Measurements from ENCODE around the gene MED22.

Gene MED22

DNA sequence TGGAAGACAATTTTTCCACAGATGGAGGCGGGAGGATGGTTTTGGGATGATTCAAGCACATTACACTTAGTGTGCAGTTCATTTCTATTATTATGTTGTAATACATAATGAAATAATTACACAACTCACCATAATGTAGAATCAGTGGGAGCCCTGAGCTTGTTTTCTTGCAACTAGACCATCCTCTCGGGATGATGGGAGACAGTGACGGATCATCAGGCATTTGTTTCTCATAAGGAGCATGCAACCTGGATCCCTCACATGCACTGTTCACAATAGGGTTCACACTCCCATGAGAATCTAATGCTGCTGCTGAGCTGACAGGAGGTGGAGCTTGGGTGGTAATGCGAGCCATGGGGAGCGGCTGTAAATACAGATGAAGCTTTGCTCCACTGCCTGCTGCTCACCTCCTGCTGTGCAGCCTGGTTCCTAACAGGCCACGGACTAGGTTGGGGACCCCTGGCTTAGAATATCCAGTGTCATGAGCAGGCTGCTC lies 29.8 kb upstream of the MED22 start:
- in situ Hi-C loops (cut with HindIII; ENCODE audit: low sequenced_read_pairs): loop anchor here (5.0 kb wide), 3 partner anchors 40 to 115 kb away; partner anchors contain the start of gene REXO4

DNA sequence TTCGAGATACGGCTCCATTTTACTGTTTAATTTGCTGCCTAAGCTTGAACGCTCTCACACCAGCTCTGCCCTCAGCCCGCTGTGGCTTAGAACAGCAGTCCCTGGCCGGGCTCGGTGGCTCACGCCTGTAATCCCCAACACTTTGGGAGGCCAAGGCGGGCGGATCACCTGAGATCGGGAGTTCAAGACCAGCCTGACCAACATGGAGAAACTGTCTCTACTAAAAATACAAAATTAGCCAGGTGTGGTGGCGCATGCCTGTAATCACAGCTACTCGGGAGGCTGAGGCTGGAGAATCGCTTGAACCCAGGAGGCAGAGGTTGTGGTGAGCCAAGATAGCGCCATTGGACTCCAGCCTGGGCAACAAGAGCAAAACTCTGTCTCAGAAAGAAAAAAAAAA lies 29.3 kb upstream of the MED22 start:
- in situ Hi-C loops (cut with HindIII; ENCODE audit: low sequenced_read_pairs): loop anchor here (5.0 kb wide), 3 partner anchors 40 to 115 kb away; partner anchors contain the start of gene REXO4

DNA sequence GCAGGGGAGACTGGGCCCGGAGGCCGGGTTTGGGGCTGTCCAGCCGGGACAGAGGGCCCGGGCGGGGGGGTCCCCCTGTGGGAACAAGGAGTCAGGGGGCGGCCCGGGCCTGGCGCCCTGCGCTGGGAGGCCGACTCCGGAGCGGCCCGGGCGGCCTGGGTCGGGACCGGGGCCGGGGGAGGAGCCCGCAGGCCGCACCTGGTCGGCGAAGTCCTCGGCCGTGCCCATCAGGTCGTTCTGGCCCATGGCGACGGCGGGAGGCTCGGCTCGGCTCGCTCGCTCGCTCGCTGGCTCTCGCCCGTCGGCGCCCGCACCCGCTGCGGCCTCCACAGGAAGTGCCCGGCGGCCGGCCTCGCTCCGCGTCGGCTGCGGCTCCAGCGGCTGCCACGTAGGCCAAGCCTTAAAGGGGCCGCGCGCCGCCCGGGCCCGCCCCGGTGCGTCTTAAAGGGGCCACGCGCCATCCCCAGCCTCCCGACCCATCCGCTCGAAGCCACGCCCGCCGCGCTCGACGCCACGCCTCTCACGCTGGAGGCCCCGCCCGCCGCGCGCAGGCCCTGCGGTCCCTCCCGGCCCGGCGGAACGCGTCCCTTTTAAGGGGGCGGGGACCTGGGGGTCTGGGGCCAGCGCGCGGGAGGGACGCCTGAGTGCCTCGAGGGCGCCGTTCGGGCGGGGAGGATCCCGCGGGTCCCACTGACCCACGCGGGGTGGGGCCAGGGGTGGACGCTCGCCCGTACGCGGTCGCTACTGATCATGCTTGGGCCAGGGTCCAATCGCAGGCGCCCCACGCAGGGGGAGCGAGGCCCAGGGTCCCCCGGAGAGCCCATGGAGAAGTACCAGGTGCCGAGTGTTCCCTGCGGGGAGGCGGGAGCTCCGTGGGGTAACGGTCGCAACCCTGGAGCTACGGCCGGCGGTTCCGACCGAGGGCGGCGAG lies 28.1 kb upstream of the MED22 start, which contains the start of the genes STKLD1 and SURF4:
Gene STKLD1 (plus strand): TSS at position 643 of the 931 bp plus-strand sequence. CDS start 108 bp downstream, at position 751.
Gene SURF4 (minus strand): TSS at position 337 of the 931 bp plus-strand sequence. CDS start 91 bp downstream, at position 246.
- in situ Hi-C loops (cut with HindIII; ENCODE audit: low sequenced_read_pairs): loop anchor here (5.0 kb wide), 3 partner anchors 41 to 116 kb away; partner anchors contain the start of gene REXO4

DNA sequence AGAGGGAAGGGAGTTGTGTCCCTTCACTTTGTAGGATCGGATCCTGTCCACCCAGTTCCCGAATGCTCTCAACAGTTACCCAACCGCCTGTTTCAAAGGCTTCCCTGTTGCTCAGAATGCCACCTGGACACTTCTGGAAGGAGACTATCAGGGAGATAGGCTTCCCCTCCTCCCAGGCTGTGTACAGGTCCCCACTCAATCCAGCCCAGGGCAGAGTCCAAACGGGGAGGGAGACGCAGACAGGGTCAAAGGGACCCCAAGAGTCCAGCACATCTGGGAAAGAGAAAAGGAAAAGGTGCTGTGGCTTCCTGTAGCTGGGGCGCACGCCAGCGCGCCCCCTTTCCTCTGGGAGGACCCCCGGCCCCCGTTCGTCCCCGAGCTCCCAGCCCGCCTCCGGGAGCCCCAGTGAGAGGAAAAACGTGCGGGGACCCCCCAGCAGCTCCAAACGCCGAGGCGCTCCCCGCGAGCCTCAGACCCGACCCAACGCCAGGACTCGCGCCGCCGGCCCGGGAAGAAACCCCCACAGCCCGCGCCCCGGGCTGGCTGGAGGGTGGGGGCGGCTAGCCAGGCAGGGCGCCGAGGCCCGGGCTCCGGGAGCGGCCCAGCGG lies 27.3 kb upstream of the MED22 start:
- in situ Hi-C loops (cut with HindIII; ENCODE audit: low sequenced_read_pairs): loop anchor here (5.0 kb wide), 3 partner anchors 42 to 117 kb away; partner anchors contain the start of gene REXO4

DNA sequence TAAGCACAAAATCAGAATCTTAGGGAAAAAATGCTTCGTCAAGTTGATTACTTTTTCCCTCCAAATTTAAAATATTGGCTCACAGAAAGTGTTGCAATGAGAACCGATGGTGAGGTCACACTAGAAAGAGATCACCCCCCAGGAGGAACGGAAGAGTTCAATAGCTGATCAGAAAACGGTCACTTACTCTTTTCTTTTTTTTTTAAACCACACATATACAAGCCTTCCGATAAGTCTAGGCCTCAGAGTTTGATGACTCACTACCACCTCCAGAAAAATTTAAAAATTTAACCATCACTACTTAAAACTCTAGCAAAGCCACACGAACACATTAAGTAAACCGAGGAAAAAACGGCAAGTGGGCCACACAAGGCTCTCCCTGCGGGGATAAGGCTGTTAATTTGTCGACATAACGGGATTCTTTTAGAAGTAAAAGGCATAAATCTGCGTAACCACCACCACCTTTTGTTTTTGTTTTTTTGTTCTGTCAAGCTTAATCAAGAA lies 26.7 kb upstream of the MED22 start:
- in situ Hi-C loops (cut with HindIII; ENCODE audit: low sequenced_read_pairs): loop anchor here (5.0 kb wide), 3 partner anchors 43 to 118 kb away; partner anchors contain the start of gene REXO4

DNA sequence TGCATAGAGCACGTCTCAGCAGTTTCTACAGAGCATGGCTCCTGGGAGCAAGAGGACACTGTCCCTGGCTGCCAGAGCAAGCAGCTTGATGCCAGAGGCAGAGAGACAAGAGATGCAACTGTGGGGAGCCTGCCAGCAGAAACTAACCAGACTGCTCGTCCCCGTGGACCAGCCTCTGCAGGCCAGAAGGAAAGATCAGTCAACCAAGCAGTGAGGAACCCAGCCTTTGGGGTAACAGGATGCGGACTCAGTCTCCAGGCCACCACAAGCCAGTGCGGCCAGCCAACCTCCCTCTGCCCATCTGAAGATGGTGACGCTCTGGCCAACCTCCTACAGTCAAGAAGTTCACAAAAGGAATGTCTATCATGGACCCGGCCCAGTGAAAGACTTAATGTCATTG lies 24.2 kb upstream of the MED22 start:
- in situ Hi-C loops (cut with HindIII; ENCODE audit: low sequenced_read_pairs): no loop called here

DNA sequence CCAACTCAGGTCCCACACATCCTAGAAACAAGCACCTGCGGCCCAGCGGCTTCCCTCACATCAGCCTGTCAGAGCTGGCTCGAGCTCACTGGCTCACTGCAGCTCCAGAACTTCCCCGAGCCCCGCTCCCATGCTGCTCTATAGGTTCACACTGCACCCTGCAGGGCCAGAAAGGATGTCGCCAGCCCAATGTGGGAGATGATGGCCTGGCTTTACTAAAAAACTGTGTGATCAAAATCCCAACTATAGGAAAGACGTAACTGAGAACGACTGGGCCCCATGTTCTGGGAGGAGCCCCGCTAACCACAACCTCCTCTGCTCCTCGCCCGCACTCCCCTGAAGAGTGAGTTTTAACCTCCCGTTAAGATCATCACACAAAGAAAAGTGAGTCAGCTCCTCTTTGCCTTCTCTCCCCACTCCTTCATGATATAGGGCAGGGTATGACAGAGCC lies 23.4 kb upstream of the MED22 start:
- in situ Hi-C loops (cut with HindIII; ENCODE audit: low sequenced_read_pairs): no loop called here

DNA sequence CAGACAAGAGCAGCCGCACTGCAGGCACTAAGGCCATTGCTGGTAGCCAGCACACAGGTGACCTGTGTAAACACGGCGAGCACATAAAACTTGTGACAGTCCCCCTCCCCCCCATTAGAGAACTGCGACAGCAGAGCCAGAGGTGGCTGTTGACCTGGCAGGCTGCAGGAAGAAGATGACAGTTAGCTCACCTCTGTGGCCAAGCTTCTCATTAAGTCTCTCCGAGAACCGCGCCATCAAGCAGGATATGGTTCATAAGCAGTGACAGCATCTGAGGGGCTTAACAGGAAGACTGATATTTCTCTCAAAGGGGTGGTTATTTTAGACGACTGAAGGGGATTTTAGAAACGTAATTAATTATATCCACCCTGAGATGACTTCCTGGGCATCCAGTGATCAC lies 22.8 kb upstream of the MED22 start:
- in situ Hi-C loops (cut with HindIII; ENCODE audit: low sequenced_read_pairs): no loop called here

DNA sequence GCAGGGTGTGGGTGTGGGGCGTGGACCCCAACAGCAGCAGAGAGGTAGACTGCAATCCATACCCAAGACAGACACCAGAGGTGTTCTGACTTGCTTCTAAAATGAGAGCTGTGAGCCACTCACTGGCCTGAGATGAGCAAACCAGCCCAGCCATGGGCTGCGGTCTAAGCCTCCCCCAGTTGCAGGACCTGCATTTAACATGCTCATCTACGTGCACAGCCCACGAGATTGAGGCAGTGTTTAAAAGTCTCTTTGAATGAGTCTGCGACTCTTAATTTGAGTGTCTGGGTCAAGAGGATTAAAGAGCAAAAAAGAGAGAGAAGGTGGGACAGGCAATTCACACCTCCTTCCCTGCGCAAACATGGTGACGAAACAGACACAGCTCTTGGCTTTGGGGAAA lies 22.0 kb upstream of the MED22 start:
- in situ Hi-C loops (cut with HindIII; ENCODE audit: low sequenced_read_pairs): no loop called here

DNA sequence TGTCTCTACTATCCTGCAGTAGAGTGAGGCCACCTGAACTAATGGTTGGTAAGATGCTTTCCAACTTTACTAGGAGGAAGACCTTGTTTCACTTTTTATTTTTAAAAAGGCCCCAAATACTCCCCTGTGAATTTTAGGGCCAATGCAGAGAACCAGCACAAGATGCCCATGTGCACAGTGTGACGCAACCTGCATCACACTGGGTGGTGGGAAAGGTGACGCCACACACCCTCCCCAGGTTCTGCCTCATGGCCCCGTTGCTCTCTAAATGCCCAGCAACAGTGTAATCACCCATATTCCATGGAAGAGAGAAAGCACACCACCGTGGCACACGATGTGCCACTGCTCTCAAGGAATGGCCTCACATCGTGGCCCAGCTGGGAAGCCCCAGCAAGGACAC lies 21.5 kb upstream of the MED22 start:
- in situ Hi-C loops (cut with HindIII; ENCODE audit: low sequenced_read_pairs): no loop called here

DNA sequence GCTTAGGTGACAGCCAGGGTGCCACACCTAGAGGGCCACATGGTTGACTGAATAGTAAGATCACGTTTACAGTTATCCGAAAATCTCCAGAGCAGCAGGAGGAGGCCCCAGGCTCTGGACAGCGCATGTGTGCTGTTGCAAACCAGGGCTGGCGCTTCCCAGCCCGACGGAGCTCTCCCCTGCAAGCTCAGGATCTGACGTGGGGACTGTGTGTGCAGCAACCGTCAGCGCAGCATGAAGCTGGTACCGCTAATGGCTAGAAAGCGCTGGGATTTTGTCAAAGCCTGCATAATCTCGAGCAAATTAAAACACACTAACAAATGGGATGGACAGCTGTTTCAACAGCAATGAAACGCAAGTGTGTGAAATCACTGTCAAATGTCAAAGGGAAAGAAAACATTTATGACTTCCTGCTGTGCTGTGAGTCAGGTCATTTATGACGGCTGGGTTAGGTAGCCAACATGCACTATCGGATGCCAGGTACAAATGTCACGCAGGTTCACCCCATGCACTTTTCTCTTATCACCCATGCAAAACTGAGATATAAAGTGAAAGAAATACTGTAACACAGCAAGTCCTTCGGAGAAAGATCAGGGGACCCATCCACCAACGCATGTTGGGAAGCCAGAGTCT lies 20.4 kb upstream of the MED22 start:
- in situ Hi-C loops (cut with HindIII; ENCODE audit: low sequenced_read_pairs): no loop called here

DNA sequence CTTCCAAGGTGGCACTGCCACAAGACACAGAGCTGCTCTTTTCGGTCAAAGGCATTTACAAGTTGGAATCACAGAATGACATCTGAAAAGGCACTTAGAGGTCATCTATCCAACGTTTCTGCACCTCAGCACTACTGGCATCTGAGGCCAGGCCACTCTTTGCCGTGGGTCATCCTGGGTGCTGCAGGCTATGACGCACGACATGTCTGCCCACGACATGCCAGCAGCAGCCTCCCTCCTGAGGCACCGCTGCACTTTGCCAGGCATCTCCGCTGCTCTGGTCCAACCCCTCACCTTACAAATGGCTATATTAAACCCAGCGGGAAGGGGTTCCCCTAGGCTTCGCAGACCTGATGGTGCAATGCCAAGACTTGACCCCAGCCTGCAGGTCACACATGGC lies 19.8 kb upstream of the MED22 start:
- in situ Hi-C loops (cut with HindIII; ENCODE audit: low sequenced_read_pairs): no loop called here

DNA sequence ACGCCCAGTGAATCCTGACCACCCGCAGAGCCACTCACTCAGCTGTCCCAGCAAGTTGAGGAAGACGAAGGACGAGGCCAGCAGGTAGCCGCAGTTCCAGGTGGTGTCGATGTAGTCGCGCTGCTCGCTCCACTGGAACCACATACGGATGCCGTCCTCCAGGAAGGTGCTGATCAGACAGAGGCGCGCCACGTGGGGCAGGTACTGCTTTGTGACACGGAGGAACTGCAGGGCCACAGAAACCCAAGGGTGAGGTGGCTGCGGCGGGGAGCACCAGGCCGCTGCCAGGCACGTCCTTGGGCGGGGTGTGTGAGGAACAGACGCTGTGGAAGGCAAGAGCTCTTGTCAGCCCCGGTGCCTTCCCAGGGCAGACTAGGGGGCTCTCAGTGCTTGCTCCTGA lies 19.3 kb upstream of the MED22 start:
- in situ Hi-C loops (cut with HindIII; ENCODE audit: low sequenced_read_pairs): no loop called here

DNA sequence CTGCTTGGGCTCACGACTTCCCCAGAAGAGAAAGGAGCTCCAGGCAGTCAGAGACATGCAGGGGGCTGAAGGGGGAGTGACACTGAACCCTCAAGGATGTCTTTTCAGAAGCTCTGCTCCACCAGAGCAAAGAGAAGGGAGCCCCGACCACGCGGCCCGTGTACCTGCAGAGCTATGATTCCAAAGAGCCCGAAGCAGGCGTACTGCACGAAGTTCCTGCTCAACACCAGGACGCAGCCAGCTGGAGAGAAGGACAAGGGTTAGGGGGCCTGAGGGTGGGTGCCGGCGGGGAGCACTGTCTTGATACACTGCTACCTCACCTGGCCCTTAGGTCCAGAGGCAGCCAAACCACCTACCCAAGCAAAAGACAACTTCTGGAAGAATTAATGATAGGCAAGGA lies 18.5 kb upstream of the MED22 start:
- in situ Hi-C loops (cut with HindIII; ENCODE audit: low sequenced_read_pairs): no loop called here

DNA sequence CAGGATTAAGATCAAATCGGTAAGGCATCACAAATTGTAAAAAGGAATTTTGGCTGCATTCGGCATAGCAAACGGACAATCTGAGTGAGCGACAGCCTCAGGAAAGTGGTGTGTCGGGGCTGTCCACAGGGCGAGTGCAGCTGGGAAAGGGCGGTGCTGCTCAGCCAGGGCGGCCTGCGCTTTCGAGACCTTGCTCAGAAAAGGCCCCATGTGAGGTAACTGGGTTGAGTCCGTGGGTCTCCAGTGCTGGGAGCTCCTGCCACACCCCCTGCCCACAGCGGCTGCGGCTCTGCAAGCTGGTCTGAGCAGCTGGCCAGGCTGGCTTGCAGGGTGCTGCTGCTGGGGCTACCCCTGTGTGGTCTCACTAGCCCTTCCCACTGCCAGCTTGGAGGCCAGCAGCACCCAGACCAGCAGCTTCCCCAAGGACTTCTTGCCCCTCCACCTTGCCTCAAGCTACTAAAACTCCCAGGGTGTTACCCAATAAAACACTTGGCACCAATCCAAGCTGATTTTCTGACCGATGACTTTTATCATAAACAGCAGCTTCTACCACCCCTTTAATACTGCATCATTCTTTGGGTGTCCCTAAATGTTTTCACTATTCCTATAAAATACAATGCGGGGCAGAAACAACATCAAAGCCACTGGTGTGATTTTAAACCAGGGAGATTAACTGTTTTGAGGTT lies 14.6 kb upstream of the MED22 start:
- in situ Hi-C loops (cut with HindIII; ENCODE audit: low sequenced_read_pairs): no loop called here

DNA sequence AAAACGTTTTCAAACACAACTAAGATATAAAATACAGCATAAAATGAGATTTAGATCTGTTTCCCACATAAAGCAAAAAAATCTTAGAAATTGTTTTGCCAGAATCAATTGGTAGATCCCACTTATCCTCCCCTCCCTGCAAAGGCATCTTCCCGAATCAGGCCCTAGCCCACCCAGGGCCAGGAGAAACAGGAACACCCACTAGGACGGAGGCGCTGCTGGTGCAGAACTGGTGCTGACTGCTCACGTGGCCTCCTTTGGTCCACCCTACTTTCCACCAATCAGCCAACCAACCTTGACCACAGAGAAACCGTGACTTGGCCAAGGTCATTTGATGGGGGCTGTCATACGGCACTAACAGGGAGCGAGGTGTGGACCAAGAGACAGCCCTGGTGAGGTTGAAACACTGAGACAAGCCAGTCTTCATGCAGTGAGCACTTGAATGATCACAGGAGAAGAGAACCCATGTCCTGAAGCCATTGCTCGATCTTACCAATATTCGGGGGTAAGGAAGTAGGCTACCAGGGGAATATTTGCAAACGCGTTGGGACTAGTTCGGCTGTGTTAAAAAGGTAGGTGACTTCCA lies 13.7 kb upstream of the MED22 start:
- in situ Hi-C loops (cut with HindIII; ENCODE audit: low sequenced_read_pairs): no loop called here

DNA sequence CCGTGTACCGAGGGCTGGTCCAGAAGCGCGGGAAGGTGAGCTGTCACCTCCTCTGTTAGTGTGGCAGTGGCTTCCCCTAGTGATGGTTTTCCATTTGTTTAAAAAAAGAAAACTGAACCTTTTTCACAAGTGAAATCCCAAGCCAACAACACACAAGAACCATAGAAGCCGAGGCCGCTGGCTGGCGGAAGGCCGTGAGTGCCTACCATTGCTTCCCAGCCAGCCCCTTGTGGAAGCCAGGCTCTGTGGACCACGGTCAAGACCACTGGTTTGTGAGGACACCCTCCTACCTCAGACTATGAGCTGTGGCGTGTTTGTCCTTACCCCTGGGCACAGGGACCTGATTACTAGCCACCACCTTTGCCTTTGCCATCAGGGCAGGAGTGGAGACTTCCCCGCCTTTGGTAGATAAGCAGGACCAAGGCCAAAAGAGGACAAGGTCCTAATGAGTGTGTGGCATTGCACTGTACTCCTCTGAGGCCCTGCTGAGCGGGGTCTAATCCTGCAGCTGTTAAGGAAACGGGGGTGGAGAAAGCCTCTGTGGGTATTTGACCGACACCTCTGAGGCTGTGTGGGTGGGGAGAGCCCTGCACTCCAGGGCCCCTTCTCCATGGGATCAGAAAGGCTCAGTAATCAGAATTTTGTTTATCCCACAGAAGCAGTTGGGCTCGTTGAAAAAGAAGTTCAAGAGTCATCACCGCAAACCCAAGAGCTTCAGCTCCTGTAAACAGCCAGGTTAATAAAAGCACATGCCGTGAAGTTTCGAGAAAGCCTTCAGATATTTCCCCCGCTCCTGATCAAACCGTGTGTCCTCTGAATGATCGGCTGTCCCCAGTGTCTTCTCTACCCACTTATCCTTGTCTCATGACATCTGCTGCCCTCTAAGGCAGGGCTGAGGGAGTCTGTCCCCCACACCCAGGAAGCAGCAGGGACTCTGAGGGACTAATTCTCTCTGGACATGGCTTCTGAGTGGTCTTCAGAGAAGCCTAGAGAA lies 12.8 kb upstream of the MED22 start:
- in situ Hi-C loops (cut with HindIII; ENCODE audit: low sequenced_read_pairs): no loop called here

DNA sequence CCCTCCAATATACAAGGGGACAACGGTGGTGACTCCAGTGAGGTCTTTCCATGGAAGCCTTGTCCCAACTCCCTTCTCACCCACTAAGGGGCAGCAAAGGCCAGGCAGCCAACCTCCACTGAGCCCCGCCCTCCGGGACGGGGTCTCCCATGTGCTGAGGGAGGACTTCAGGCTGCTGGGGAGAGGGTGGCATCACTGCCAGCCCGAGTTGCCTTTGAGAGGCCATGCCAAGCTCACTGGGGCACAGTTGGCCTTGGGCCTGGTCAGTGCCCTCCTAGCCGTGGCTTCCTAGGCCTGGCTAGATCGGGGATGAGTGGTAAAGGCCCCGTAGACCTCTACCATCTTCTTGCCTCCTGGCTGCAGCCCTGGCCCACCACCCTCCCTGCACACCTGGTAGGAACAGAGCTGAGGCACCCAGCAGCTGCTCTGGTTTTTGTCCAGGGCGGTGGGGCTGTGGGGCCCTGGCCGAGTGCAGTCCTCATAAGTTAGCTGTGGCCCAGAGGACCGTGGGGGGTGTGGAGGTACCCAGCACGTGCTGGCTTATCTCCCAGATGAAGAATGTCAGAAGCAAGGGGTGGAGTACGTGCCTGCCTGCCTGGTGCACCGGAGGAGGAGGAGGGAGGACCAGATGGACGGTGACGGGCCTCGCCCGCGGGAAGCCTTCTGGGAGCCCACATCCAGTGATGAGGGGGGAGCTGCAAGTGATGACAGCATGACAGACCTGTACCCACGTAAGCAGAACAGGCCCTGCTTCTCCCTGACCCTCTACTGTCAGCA lies 11.7 kb upstream of the MED22 start:
- in situ Hi-C loops (cut with HindIII; ENCODE audit: low sequenced_read_pairs): no loop called here
